ENCODE data around the gene DPP4.
"Not testable (repeated sequence)": the region's sequence is repeated elsewhere in the genome, so short reads cannot be mapped to it uniquely, and the experiment has no call there.

Gene DPP4

DNA sequence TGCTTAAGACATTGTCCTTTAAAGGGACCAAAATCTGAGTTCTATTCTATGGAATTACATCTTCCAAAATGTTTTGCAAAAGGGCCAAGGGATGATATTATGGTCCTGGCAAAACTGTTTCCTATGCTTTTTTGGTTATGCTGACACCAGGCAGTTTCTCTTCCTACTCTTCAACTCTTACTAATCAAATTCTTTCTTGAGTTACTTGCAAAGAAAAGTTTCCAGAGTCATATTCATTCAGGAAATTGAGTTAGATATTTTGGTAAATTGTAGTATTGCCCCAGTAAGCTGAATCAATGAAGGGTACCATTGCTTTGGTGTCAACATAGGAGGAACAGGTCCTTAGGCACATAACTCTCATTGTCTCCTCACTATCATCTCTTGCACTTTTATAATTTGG lies 118.8 kb downstream of the DPP4 start:
- no peak for DNase-seq (ENCODE audit: low read depth, low spot score)

DNA sequence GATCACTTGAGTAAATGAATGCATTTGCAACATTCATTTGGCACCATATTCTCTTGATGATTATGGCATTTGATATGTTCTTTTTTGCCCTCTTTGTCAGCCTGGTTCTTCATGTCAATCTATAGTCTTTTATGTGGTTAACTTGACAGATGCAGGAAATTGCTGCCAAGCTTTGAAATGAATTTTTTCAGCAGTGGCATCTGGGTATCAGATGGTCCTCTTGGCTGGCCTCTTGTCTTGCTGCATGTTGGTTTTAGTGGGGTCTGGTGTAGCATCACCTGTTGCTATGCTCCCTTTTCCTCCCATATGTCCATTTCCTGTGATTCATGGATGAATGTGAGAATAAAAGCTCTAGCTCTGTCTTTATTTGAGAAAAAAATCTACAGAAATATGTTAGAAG lies 119.9 kb downstream of the DPP4 start:
- no peak for DNase-seq (ENCODE audit: low read depth, low spot score)

DNA sequence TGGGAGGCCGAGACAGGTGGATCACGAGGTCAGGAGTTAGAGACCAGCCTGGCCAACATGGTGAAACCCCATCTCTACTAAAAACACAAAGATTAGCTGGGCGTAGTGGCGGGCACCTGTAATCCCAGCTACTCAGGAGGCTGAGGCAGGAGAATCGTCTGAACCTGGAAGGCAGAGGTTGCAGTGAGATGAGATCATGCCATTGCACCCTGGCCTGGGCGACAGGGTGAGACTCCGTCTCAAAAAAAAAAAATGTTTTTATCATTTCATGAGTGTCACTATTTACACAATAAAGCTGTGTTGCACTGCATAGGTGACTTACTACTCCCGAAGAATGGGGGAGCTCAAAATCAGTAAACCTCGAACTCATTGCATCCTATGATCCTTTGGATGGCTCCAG lies 120.6 kb downstream of the DPP4 start:
- not testable (repeated sequence) for DNase-seq (ENCODE audit: low read depth, low spot score)

DNA sequence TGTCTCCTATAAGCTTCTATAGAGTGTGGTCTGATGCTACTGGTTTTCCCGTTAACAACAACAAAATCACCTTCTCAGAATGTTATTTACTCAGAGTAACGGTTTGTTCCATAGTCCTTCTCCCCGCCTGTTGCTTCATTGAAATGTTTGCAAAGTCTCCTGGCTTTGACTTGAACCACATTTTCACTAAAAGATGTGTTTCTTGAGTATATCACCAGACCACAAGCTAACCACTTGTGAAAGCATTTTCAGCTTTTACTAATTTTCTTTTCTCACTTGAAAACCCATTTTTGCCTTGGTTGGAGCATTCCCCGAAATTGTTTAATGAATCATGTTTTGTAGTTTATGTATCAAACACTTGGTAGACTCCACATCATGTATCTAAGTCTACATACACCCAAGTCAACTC lies 121.2 kb downstream of the DPP4 start:
- no peak for DNase-seq (ENCODE audit: low read depth, low spot score)

GRCh38 chr2:161947836-161948235 lies 126.2 kb downstream of the DPP4 start:
- no peak for DNase-seq (ENCODE audit: low read depth, low spot score)

- DNase-seq (ENCODE audit: low read depth, low spot score), result no peak
Observed at GRCh38 chr2:161947406-161947805, 126.6 kb downstream of the DPP4 start.

GRCh38 chr2:161946489-161947107 lies 127.4 kb downstream of the DPP4 start:
- DNase-seq (ENCODE audit: low read depth, low spot score), result no peak

DNA sequence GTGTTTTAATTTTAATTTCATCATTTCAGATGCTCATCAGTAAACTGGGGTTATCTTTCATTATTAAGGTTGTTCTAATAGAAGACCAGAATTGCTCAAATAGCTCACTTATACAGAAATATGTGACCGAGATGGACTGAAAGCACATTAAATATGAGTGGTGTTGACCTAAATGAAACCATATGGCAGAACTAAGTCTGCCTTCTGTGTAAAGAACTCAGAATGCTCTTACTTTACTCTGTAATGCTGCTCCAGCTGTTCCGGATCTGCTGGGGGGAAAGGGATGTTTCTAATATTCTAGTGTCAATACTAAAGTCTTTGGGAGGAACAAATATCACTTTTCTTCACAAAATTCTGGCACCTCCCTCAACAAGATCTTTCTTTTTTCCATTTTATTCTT lies 131.0 kb downstream of the DPP4 start:
- DNase-seq (ENCODE audit: low read depth, low spot score), result no peak

Measured in brain pericyte (primary cell).